NK-92 (cell line): ENCODE measurements around the gene IMP3.

Experiments used
- DNase-seq: peaks from one replicate; lab custom pipeline; 2025; ENCODE audit not compliant: unreplicated experiment; lab: John Stamatoyannopoulos, UW

Gene IMP3

GRCh38 chr15:75673426-75674235 lies 33.6 kb upstream of the IMP3 start:
- DNase-seq = no peak

GRCh38 chr15:75672646-75673425 lies 32.8 kb upstream of the IMP3 start:
- DNase-seq = no peak

- DNase-seq = no peak
Measured at GRCh38 chr15:75671730-75672602, 31.9 kb upstream of the IMP3 start.

GRCh38 chr15:75669879-75670212 lies 29.8 kb upstream of the IMP3 start:
- no peak for DNase-seq

GRCh38 chr15:75669191-75669878 lies 29.3 kb upstream of the IMP3 start:
- no peak for DNase-seq

GRCh38 chr15:75666823-75667501 lies 26.9 kb upstream of the IMP3 start:
- no peak for DNase-seq

GRCh38 chr15:75663931-75664421 lies 24.0 kb upstream of the IMP3 start:
- no peak for DNase-seq

- DNase-seq = no peak
Measured at GRCh38 chr15:75662823-75663519, 22.9 kb upstream of the IMP3 start.

GRCh38 chr15:75661756-75662140 lies 21.7 kb upstream of the IMP3 start:
- DNase-seq = no peak

GRCh38 chr15:75661100-75661755 lies 21.2 kb upstream of the IMP3 start:
- DNase-seq = no peak

- DNase-seq = no peak
Measured at GRCh38 chr15:75659928-75660645, 20.1 kb upstream of the IMP3 start.

GRCh38 chr15:75659141-75659771 lies 19.2 kb upstream of the IMP3 start:
- DNase-seq = no peak

GRCh38 chr15:75656813-75657212 lies 16.8 kb upstream of the IMP3 start:
- no peak for DNase-seq

- no peak for DNase-seq
Measured at GRCh38 chr15:75656331-75656730, 16.3 kb upstream of the IMP3 start.

- DNase-seq = no peak
Measured at GRCh38 chr15:75655931-75656330, 15.9 kb upstream of the IMP3 start.

- DNase-seq = no peak
Measured at GRCh38 chr15:75654201-75654907, 14.3 kb upstream of the IMP3 start.

- no peak for DNase-seq
Measured at GRCh38 chr15:75653347-75653913, 13.4 kb upstream of the IMP3 start.
